AML-193 (cell line): Measurements from ENCODE around the gene LINGO1.

Source experiments
- DNase-seq, 2 experiments: peaks; one replicate each; lab custom pipeline; 2025; lab: John Stamatoyannopoulos, UW

The LINGO1 gene

GRCh38 chr15:77632534-77633133 lies at the start of gene LINGO1:
TSS of gene LINGO1 (minus strand) at chr15:77632912. CDS start at chr15:77632315, 597 bp downstream.
- no peak for DNase-seq

- DNase-seq: no peak
Measured at GRCh38 chr15:77681362-77681761, 48.6 kb upstream of the LINGO1 start.

- DNase-seq: no peak
Measured at GRCh38 chr15:77676569-77677375, 44.1 kb upstream of the LINGO1 start.

GRCh38 chr15:77675806-77676415 lies 43.2 kb upstream of the LINGO1 start:
- DNase-seq: no peak

- DNase-seq: no peak
Measured at GRCh38 chr15:77674327-77674726, 41.6 kb upstream of the LINGO1 start.

GRCh38 chr15:77673866-77674265 lies 41.2 kb upstream of the LINGO1 start:
- DNase-seq: no peak

- no peak for DNase-seq
Measured at GRCh38 chr15:77672135-77672534, 39.4 kb upstream of the LINGO1 start.

GRCh38 chr15:77671362-77672056 lies 38.8 kb upstream of the LINGO1 start:
- DNase-seq: no peak

GRCh38 chr15:77670558-77671361 lies 38.0 kb upstream of the LINGO1 start:
- DNase-seq: no peak

- no peak for DNase-seq
Measured at GRCh38 chr15:77669896-77670295, 37.2 kb upstream of the LINGO1 start.

GRCh38 chr15:77667338-77668234 lies 34.9 kb upstream of the LINGO1 start:
- no peak for DNase-seq

GRCh38 chr15:77666296-77666660 lies 33.6 kb upstream of the LINGO1 start:
- DNase-seq: no peak

- DNase-seq: no peak
Measured at GRCh38 chr15:77665530-77666295, 33.0 kb upstream of the LINGO1 start.

GRCh38 chr15:77664428-77664827 lies 31.7 kb upstream of the LINGO1 start:
- no peak for DNase-seq

- no peak for DNase-seq
Measured at GRCh38 chr15:77663256-77663655, 30.5 kb upstream of the LINGO1 start.

GRCh38 chr15:77659350-77660321 lies 26.9 kb upstream of the LINGO1 start:
- DNase-seq: peak; percentile 42

- no peak for DNase-seq
Measured at GRCh38 chr15:77658304-77658703, 25.6 kb upstream of the LINGO1 start.

GRCh38 chr15:77657634-77658238 lies 25.0 kb upstream of the LINGO1 start:
- DNase-seq: no peak
